Endothelial cell of umbilical vein (primary cell): Measurements from ENCODE around the gene FHOD3. TPM values are rescaled to one million over a fixed set of nuclear protein-coding genes. Genes with fewer than 3 reads are reported as not detected.

ENCODE experiments used
- BruUV-seq: library from RNA; stranded (reverse); fragments of 400-500 nt; replicated peaks from 2 replicates; lab custom pipeline; 2021; lab: Mats Ljungman, UMichigan
- CTCF ChIA-PET: fragments of 300-600, 350-600 bp; sonication (Branson Sonifier 250); formaldehyde crosslinking; loops from one replicate; lab custom pipeline; 2021; ENCODE audit warnings: antibody characterized with exemption, inconsistent platforms; lab: Charles Lee
- POLR2A ChIA-PET: fragments of 300-600, 350-600 bp; sonication (Branson Sonifier 250); formaldehyde crosslinking; loops from one replicate; lab custom pipeline; 2021; ENCODE audit warnings: antibody characterized with exemption, inconsistent platforms; lab: Charles Lee
- DNase-seq: peaks from one replicate; pipeline ENCODE4 v3.0.0-alpha.2; 2011; ENCODE audit warnings: low read depth, low spot score
- FAIRE-seq: peaks from 2 replicates; lab custom pipeline; 2011; peaks lifted over from hg19 to GRCh38; lab: Jason Lieb, UNC
- H2AFZ ChIP-seq: 2 replicates; pipeline ENCODE4 v1.6.0; 2012; ENCODE audit warnings: low read depth, low read length, control low read depth, inconsistent platforms
- H3K27ac ChIP-seq: 2 replicates; pipeline ENCODE4 v1.5.1; 2011; ENCODE audit warnings: low read depth, mild to moderate bottlenecking, control low read depth, low read length, moderate library complexity; ENCODE audit not compliant: insufficient read depth
- H3K27me3 ChIP-seq, 2 experiments: 2 replicates each; pipeline versions ENCODE4 v1.6.0 to v1.6.1; 2011; ENCODE audit warnings: low read length in 2 of 2, mixed read lengths in 1 of 2; ENCODE audit not compliant: control insufficient read depth in 2 of 2, insufficient read depth in 2 of 2
- H3K36me3 ChIP-seq, 2 experiments: 2 replicates in 1 of 2; 3 replicates in 1 of 2; pipeline ENCODE4 v1.5.1; 2011; ENCODE audit warnings: low read length in 2 of 2, mild to moderate bottlenecking in 1 of 2, moderate library complexity in 1 of 2; ENCODE audit not compliant: control insufficient read depth in 2 of 2, insufficient read depth in 2 of 2; ENCODE audit errors: extremely low read depth in 1 of 2
- H3K4me1 ChIP-seq: 3 replicates; pipeline ENCODE4 v1.5.1; 2011; ENCODE audit warnings: mild to moderate bottlenecking, low read length; ENCODE audit not compliant: control insufficient read depth, insufficient read depth; ENCODE audit errors: extremely low read depth
- H3K4me2 ChIP-seq: 2 replicates; pipeline ENCODE4 v1.6.1; 2011; ENCODE audit warnings: low read length, control low read depth, mixed read lengths; ENCODE audit not compliant: insufficient read depth
- H3K4me3 ChIP-seq, 3 experiments: fragments of 200-600 bp in 1 of 3; sonication (generic), shearing (Covaris generic) in 1 of 3; replicated peaks in 1 of 3; 2 replicates each; pipeline ENCODE4 v1.5.1; 2011 to 2016; ENCODE audit warnings: control low read depth in 3 of 3, low read length in 3 of 3, mild to moderate bottlenecking in 2 of 3, inconsistent platforms in 1 of 3, low read depth in 1 of 3, moderate library complexity in 1 of 3; ENCODE audit not compliant: insufficient read depth in 1 of 3
- H3K79me2 ChIP-seq: 2 replicates; pipeline ENCODE4 v1.6.0; 2012; ENCODE audit warnings: low read length, inconsistent platforms; ENCODE audit not compliant: control insufficient read depth, insufficient read depth
- H3K9ac ChIP-seq: replicated peaks from 2 replicates; pipeline ENCODE3; 2011; ENCODE audit warnings: low read length, control low read depth; ENCODE audit not compliant: insufficient read depth; ENCODE audit errors: extremely low read depth
- H3K9me1 ChIP-seq: replicated peaks from 3 replicates; pipeline ENCODE4 v1.6.0; 2011; ENCODE audit warnings: mild to moderate bottlenecking, low read length; ENCODE audit not compliant: control insufficient read depth, insufficient read depth; ENCODE audit errors: extremely low read depth
- H3K9me3 ChIP-seq: replicated peaks from 2 replicates; pipeline ENCODE4 v1.5.1; 2012; ENCODE audit warnings: low read length, inconsistent platforms; ENCODE audit not compliant: control insufficient read depth, insufficient read depth
- H4K20me1 ChIP-seq: replicated peaks from 2 replicates; pipeline ENCODE3; 2011; ENCODE audit warnings: mild to moderate bottlenecking, low read length; ENCODE audit not compliant: control insufficient read depth, insufficient read depth; ENCODE audit errors: extremely low read depth
- CTCF ChIP-seq, 2 donors: IDR thresholded peaks; 1 replicate in 1 of 2; 2 replicates in 1 of 2; pipeline ENCODE4 v1.5.1; 2011; ENCODE audit warnings: low read length in 2 of 2, mild to moderate bottlenecking in 2 of 2, moderate library complexity in 2 of 2, control low read depth in 1 of 2, inconsistent platforms in 1 of 2, low read depth in 1 of 2; ENCODE audit not compliant: insufficient read depth in 1 of 2; ENCODE audit errors: extremely low read depth in 1 of 2
- EZH2 ChIP-seq: IDR thresholded peaks from 2 replicates; pipeline ENCODE4 v1.6.1; 2012; ENCODE audit warnings: borderline replicate concordance, low read depth, mild to moderate bottlenecking, moderate library complexity, low read length, inconsistent platforms; ENCODE audit not compliant: severe bottlenecking
- FOS ChIP-seq: IDR thresholded peaks from 2 replicates; pipeline ENCODE4 v1.6.1; 2011; ENCODE audit warnings: mild to moderate bottlenecking, low read length, moderate library complexity, borderline replicate concordance; ENCODE audit not compliant: insufficient read depth
- GATA2 ChIP-seq: IDR thresholded peaks from 2 replicates; pipeline ENCODE4 v1.7.0; 2011; ENCODE audit warnings: low read depth, mild to moderate bottlenecking, moderate library complexity, mixed read lengths, low read length; ENCODE audit not compliant: insufficient read length, insufficient read depth
- JUN ChIP-seq: IDR thresholded peaks from 2 replicates; pipeline ENCODE4 v1.6.1; 2011; ENCODE audit warnings: borderline replicate concordance, low read depth; ENCODE audit not compliant: insufficient read length, insufficient read depth
- MYC ChIP-seq: IDR thresholded peaks from one replicate; pipeline ENCODE4 v1.6.1; 2011; ENCODE audit warnings: mild to moderate bottlenecking, low read depth, low read length
- POLR2A ChIP-seq: IDR thresholded peaks from 2 replicates; pipeline ENCODE4 v1.6.1; 2012; ENCODE audit warnings: low read depth, mild to moderate bottlenecking, control low read depth, low read length
- POLR2AphosphoS5 ChIP-seq: IDR thresholded peaks from 2 replicates; pipeline ENCODE4 v1.6.1; 2012; ENCODE audit warnings: low read depth, mild to moderate bottlenecking, control low read depth, low read length, moderate library complexity; ENCODE audit not compliant: insufficient read depth
- dilution Hi-C: fragments of 300-500 bp; cut with MboI; formaldehyde crosslinking; loops from one replicate; pipeline ENCODE4 v1.15.0; 2019; ENCODE audit warnings: low sequenced_read_pairs; ENCODE audit not compliant: extremely low pct_ligation_motif_present
- intact Hi-C: fragments of 100-400 bp; cut with micrococcal nuclease; formaldehyde crosslinking; loops from one replicate; pipeline ENCODE4 v1.10.0; 2022
- polyA plus RNA-seq, 4 experiments: library from polyadenylated mRNA; depleted of rRNA in 3 of 4; stranded (reverse) in 3 of 4; unstranded in 1 of 4; fragments of >200 nt; gene quantifications; 2 replicates each; pipeline versions ENCODE4 v1.2.1 to v1.2.3, GENCODE V29; 2011 to 2012; ENCODE audit warnings: missing spikeins in 1 of 4
- total RNA-seq: library from RNA; stranded (reverse); gene quantifications from 2 replicates; pipeline ENCODE4 v1.2.3, GENCODE V29; 2021
- TF ChIP-seq, protein P1 (sequence below): IDR thresholded peaks from 2 replicates; pipeline ENCODE4 v1.6.1; 2011; ENCODE audit not compliant: insufficient read depth, insufficient read length

Gene FHOD3
- total and polyA plus RNA-seq, 2 donors (not counting 3 experiments of a cell fraction or from before 2014, with no cell fraction given): 0.06 to 1.5 TPM

GRCh38 chr18:36786686-36787085 lies 489.2 kb downstream of the FHOD3 start:
- peak; percentile 6 for DNase-seq
- no peak overlapping the region for H3K4me2 ChIP-seq

More at GRCh38 chr18:36786686-36787085, 489.2 kb downstream of the FHOD3 start:
- Histone ChIP-seq H3K9me3 (no peaks in the 10 kb centered on the region), H2AFZ (no peak overlapping the region), H4K20me1 (no peaks in the 10 kb centered on the region), H3K27me3 (no peaks in the 10 kb centered on the region), H3K9me1 (no peaks in the 10 kb centered on the region), H3K36me3 (peaks cover 4 to 8% of the 10 kb centered on the region in 2 experiments), H3K79me2 (no peaks in the 10 kb centered on the region), H3K27ac (no peak overlapping the region), H3K4me1 (no peaks in the 10 kb centered on the region), H3K4me3 (no peak overlapping the region), H3K9ac (no peak overlapping the region)
- FAIRE-seq: no peak
- no TSS peak for BruUV-seq
- ChIA-PET POLR2A (no interaction called here), CTCF (no interaction called here)
- dilution Hi-C loops (no loop called here), intact Hi-C loops (no loop called here)
- TF ChIP-seq POLR2A: no peak
- TF ChIP-seq, protein P1, sequence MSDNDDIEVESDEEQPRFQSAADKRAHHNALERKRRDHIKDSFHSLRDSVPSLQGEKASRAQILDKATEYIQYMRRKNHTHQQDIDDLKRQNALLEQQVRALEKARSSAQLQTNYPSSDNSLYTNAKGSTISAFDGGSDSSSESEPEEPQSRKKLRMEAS: no peak
- TF ChIP-seq GATA2: no peak
- no peak for TF ChIP-seq MYC
- no peak for TF ChIP-seq CTCF (IDR thresholded peaks at IDR 0.05; ENCODE audit: extremely low read depth in 1 of 2, insufficient read depth in 1 of 2, low read depth in 1 of 2, low read length in 2 of 2)
- no peak for TF ChIP-seq FOS
- no peak for TF ChIP-seq EZH2
- no peak for TF ChIP-seq POLR2AphosphoS5
- no peak for TF ChIP-seq JUN
